GM19328 (cell line): Measurements from ENCODE around the gene CREB3L1.

Source experiments
- ATAC-seq: cut with Tn5 transposase; IDR thresholded peaks from one replicate; pipeline ENCODE4 v1.9.1; 2021; ENCODE audit warnings: mild to moderate bottlenecking, moderate library complexity; ENCODE audit not compliant: unreplicated experiment

CREB3L1 gene

GRCh38 chr11:46272816-46273427 lies 4.5 kb upstream of the CREB3L1 start:
- no peak for ATAC-seq

GRCh38 chr11:46273511-46274205 lies 3.8 kb upstream of the CREB3L1 start:
- no peak for ATAC-seq

GRCh38 chr11:46275964-46276641 lies 1.4 kb upstream of the CREB3L1 start:
- no peak for ATAC-seq

GRCh38 chr11:46277313-46277621 lies 195 bp upstream of the CREB3L1 start:
- ATAC-seq = no peak

GRCh38 chr11:46278387-46279125 lies 1.1 kb downstream of the CREB3L1 start:
- no peak for ATAC-seq

GRCh38 chr11:46279126-46280099 lies 2.0 kb downstream of the CREB3L1 start:
- ATAC-seq = no peak

- ATAC-seq = no peak
Observed at GRCh38 chr11:46280706-46281105, 3.2 kb downstream of the CREB3L1 start.

GRCh38 chr11:46281371-46281831 lies 3.9 kb downstream of the CREB3L1 start:
- ATAC-seq = no peak

GRCh38 chr11:46285173-46285572 lies 7.7 kb downstream of the CREB3L1 start:
- ATAC-seq = no peak

GRCh38 chr11:46285594-46286033 lies 8.2 kb downstream of the CREB3L1 start:
- no peak for ATAC-seq

- no peak for ATAC-seq
Observed at GRCh38 chr11:46286789-46287188, 9.3 kb downstream of the CREB3L1 start.

GRCh38 chr11:46288451-46288850 lies 11.0 kb downstream of the CREB3L1 start:
- ATAC-seq = no peak

GRCh38 chr11:46290011-46290410 lies 12.5 kb downstream of the CREB3L1 start:
- ATAC-seq = no peak

- no peak for ATAC-seq
Observed at GRCh38 chr11:46290598-46291309, 13.3 kb downstream of the CREB3L1 start.

GRCh38 chr11:46291441-46292150 lies 14.1 kb downstream of the CREB3L1 start:
- no peak for ATAC-seq

- no peak for ATAC-seq
Observed at GRCh38 chr11:46293066-46293465, 15.6 kb downstream of the CREB3L1 start.

GRCh38 chr11:46293641-46294103 lies 16.2 kb downstream of the CREB3L1 start:
- ATAC-seq = no peak

- no peak for ATAC-seq
Observed at GRCh38 chr11:46294365-46295309, 17.2 kb downstream of the CREB3L1 start.
